ENCODE data around the gene ZDBF2.
"Not testable (repeated sequence)": the region's sequence is repeated elsewhere in the genome, so short reads cannot be mapped to it uniquely, and the experiment has no call there.

The ZDBF2 gene

DNA sequence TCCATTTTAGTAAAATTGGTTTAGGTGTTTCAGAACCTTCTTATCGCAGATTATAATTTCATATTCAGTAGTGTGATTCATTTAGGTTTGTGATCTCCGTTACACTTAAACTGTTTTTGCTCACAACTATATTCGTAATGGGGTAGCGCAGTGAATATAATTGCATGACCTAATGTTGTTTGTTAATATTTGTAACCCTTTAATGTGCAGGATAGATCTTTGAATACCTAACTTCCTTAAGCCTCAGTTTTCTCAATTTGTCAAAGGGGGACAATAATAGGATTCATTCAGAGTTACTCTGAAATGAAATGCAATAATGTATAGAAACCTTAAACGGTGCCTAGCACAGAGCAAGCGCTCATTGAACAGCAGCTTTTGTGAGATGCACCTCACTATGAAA, 558 bp upstream of the ZDBF2 start:
- Mint-ChIP-seq H3K9me3 (no peaks in the 10 kb centered on the region), H3K4me3 (peak overlapping the region; percentile 80), H3K36me3 (ENCODE audit: low read depth) (no peaks in the 10 kb centered on the region), H3K27ac (no peak overlapping the region), H3K4me1 (ENCODE audit: low read depth) (no peaks in the 10 kb centered on the region), H3K27me3 (peaks cover 76% of the 10 kb centered on the region)
- intact Hi-C loops (cut with micrococcal nuclease): loop anchor here (10.0 kb wide), 1 partner anchor 91 kb away; no protein-coding TSS in a partner anchor

DNA sequence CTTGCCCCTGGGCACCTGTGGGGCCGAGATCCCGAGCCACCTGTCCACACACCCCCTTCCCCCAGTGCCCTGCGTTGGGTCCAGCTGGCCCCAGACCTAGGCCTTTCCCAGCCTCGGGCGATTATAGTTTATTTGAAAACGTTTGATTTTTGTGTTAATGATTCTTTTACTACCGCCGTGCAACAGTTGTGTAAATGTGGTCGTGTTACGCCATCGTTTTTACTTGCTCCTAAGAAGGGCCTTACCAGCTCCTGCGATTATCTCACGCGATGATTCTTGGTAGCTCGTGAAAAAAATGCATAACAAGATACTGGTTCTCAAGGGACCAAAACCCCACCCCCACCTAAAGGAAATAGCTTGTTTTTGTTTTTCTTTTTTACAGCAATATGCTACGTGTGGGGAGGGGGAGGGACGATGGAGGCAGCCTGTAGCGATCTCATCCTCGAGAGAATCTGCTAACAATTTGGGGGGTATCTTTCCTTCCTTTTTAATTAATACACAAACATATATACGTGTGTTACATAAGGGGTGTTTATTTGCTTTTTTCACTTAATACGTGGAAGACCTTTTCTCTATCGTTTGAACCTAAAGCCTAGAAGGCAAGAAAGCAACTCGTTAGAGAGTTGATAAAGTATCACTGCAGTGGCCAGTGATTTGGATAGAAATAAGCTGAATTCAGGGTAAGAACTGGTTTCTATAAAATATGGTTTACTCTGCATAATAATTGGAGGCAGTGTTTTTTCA, 1.0 kb downstream of the ZDBF2 start:
- Mint-ChIP-seq H3K27ac (no peak overlapping the region), H3K27me3 (peaks cover 67% of the 10 kb centered on the region), H3K4me3 (peak overlapping the region; percentile 69), H3K36me3 (ENCODE audit: low read depth) (no peaks in the 10 kb centered on the region), H3K9me3 (no peaks in the 10 kb centered on the region), H3K4me1 (ENCODE audit: low read depth) (no peaks in the 10 kb centered on the region)
- intact Hi-C loops (cut with micrococcal nuclease): loop anchor here (10.0 kb wide), 1 partner anchor 89 kb away; no protein-coding TSS in a partner anchor

GRCh38 chr2:206276169-206276942, 1.9 kb downstream of the ZDBF2 start:
- H3K27ac Mint-ChIP-seq: no peak overlapping the region
- no peaks in the 10 kb centered on the region for H3K36me3 Mint-ChIP-seq (ENCODE audit: low read depth)
- H3K9me3 Mint-ChIP-seq: no peaks in the 10 kb centered on the region
- H3K4me3 Mint-ChIP-seq: no peak overlapping the region
- H3K4me1 Mint-ChIP-seq (ENCODE audit: low read depth): no peaks in the 10 kb centered on the region
- intact Hi-C loops (cut with micrococcal nuclease): loop anchor here (10.0 kb wide), 1 partner anchor 88 kb away; no protein-coding TSS in a partner anchor
- peaks cover 61% of the 10 kb centered on the region for H3K27me3 Mint-ChIP-seq

GRCh38 chr2:206277503-206277902, 3.0 kb downstream of the ZDBF2 start:
- Mint-ChIP-seq H3K4me1 (ENCODE audit: low read depth) (no peaks in the 10 kb centered on the region), H3K36me3 (ENCODE audit: low read depth) (no peaks in the 10 kb centered on the region), H3K9me3 (no peaks in the 10 kb centered on the region), H3K4me3 (no peak overlapping the region), H3K27me3 (peaks cover 53% of the 10 kb centered on the region), H3K27ac (no peak overlapping the region)
- intact Hi-C loops (cut with micrococcal nuclease): loop anchor here (10.0 kb wide), 1 partner anchor 87 kb away; no protein-coding TSS in a partner anchor

DNA sequence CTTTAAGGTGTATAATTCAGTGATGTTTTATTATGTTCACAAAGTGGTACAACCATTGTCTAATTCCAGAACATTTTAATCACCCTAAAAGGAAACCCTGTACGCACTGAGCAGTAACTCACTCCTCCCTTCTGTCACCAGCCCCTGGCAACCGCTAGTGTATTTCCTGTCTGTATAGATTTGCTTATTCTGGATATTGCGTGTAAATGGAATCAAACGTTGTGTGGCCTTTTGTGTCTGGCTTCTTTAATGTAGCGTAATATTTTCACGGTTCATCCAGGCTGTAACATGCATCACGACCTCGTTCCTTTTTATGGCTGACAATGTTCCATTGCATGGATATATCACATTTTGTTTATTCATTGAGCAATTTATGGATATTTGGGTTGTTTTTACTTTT, 8.3 kb downstream of the ZDBF2 start:
- intact Hi-C loops (cut with micrococcal nuclease): no loop called here
- Mint-ChIP-seq H3K9me3 (peaks cover 11% of the 10 kb centered on the region), H3K27me3 (peaks cover 24% of the 10 kb centered on the region), H3K4me1 (ENCODE audit: low read depth) (no peaks in the 10 kb centered on the region), H3K4me3 (no peak overlapping the region), H3K36me3 (ENCODE audit: low read depth) (no peaks in the 10 kb centered on the region), H3K27ac (no peak overlapping the region)

GRCh38 chr2:206287197-206287596, 12.7 kb downstream of the ZDBF2 start:
- Mint-ChIP-seq H3K9me3 (peaks cover 22% of the 10 kb centered on the region), H3K36me3 (ENCODE audit: low read depth) (no peaks in the 10 kb centered on the region), H3K27me3 (peaks cover 10% of the 10 kb centered on the region), H3K4me3 (no peak overlapping the region), H3K27ac (no peak overlapping the region), H3K4me1 (ENCODE audit: low read depth) (no peaks in the 10 kb centered on the region)
- intact Hi-C loops (cut with micrococcal nuclease): no loop called here

DNA sequence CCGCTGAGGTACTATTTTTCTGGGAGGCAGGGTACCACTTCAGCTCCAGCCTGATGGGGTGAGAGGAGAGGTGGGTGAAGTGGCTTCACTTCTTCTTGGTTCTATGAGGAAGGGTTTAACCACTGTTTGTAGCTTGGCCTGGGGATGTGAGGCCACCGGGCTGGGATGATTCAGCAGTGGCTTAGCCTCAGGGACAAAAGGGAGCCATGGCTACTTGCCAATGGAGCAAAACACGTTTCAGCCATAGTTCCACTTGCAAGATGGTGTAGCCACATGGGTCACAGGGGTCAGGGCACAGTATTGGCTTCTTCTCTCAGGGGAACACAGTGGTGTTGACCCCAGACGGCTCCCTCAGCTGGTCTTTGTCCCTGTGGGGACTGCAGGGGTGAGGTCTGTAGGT, 14.9 kb downstream of the ZDBF2 start:
- Mint-ChIP-seq H3K4me1 (ENCODE audit: low read depth) (no peaks in the 10 kb centered on the region), H3K36me3 (ENCODE audit: low read depth) (no peaks in the 10 kb centered on the region), H3K27ac (no peak overlapping the region), H3K4me3 (no peak overlapping the region), H3K27me3 (peaks cover 1% of the 10 kb centered on the region), H3K9me3 (peaks cover 22% of the 10 kb centered on the region)
- intact Hi-C loops (cut with micrococcal nuclease): no loop called here

DNA sequence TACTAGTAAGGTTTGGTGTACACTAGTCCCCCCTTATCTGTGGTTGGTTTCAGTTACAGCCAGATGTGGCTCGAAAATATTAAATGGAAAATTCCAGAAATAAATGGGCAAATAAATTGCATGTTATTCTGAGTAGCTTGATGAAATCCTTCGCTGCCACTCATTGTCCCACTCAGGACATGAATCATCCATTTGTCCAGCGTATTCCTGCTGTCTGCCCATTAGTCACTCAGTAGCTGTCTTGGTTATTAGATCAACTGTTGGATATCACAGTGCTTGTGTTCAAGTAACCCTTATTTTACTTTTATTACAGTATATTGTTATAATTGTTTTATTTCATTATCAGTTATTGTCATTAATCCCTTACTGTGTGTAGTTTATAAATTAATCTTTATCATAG, 21.7 kb downstream of the ZDBF2 start:
- no peaks in the 10 kb centered on the region for H3K36me3 Mint-ChIP-seq (ENCODE audit: low read depth)
- H3K4me1 Mint-ChIP-seq (ENCODE audit: low read depth): no peaks in the 10 kb centered on the region
- H3K4me3 Mint-ChIP-seq: no peak overlapping the region
- no peak overlapping the region for H3K27ac Mint-ChIP-seq
- H3K9me3 Mint-ChIP-seq: no peaks in the 10 kb centered on the region
- intact Hi-C loops (cut with micrococcal nuclease): no loop called here
- no peaks in the 10 kb centered on the region for H3K27me3 Mint-ChIP-seq

GRCh38 chr2:206299608-206300007, 25.1 kb downstream of the ZDBF2 start:
- H3K4me3 Mint-ChIP-seq; H3K9me3 Mint-ChIP-seq; intact Hi-C loops (cut with micrococcal nuclease); H3K36me3 Mint-ChIP-seq (ENCODE audit: low read depth); H3K27ac Mint-ChIP-seq; H3K4me1 Mint-ChIP-seq (ENCODE audit: low read depth); H3K27me3 Mint-ChIP-seq: not testable (repeated sequence)

DNA sequence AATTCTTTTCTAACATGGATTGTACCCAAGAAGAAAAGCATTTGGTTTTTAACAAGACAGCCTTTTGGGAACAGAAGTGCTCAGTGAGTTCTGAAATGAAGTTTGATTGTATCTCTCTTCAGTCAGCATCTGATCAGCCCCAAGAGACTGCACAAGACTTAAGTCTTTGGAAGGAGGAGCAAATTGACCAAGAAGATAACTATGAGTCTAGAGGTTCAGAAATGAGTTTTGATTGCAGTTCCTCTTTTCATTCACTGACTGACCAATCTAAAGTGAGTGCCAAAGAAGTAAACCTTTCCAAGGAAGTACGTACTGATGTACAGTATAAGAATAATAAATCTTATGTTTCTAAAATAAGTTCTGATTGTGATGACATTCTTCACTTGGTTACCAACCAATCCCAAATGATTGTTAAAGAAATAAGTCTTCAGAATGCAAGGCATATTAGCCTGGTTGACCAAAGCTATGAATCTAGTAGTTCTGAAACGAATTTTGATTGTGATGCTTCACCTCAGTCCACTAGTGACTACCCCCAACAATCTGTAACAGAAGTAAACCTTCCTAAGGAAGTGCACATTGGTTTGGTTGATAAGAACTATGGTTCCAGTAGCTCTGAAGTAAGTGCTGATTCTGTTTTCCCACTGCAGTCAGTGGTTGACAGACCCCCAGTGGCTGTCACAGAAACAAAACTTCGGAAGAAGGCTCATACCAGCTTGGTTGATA, 31.2 kb downstream of the ZDBF2 start:
- Mint-ChIP-seq H3K4me3 (no peak overlapping the region), H3K27me3 (no peaks in the 10 kb centered on the region), H3K36me3 (ENCODE audit: low read depth) (no peaks in the 10 kb centered on the region), H3K4me1 (ENCODE audit: low read depth) (no peaks in the 10 kb centered on the region), H3K27ac (no peak overlapping the region), H3K9me3 (no peaks in the 10 kb centered on the region)
- intact Hi-C loops (cut with micrococcal nuclease): no loop called here

- no peaks in the 10 kb centered on the region for H3K36me3 Mint-ChIP-seq (ENCODE audit: low read depth)
- intact Hi-C loops (cut with micrococcal nuclease): no loop called here
- no peak overlapping the region for H3K27ac Mint-ChIP-seq
- H3K4me3 Mint-ChIP-seq: no peak overlapping the region
- no peaks in the 10 kb centered on the region for H3K9me3 Mint-ChIP-seq
- H3K27me3 Mint-ChIP-seq: no peaks in the 10 kb centered on the region
- H3K4me1 Mint-ChIP-seq (ENCODE audit: low read depth): no peaks in the 10 kb centered on the region
These were observed 36.6 kb downstream of the ZDBF2 start for GRCh38 chr2:206311026-206311425.

GRCh38 chr2:206316141-206316540, 41.7 kb downstream of the ZDBF2 start:
- H3K4me3 Mint-ChIP-seq: no peak overlapping the region
- no peak overlapping the region for H3K27ac Mint-ChIP-seq
- no peaks in the 10 kb centered on the region for H3K4me1 Mint-ChIP-seq (ENCODE audit: low read depth)
- H3K9me3 Mint-ChIP-seq: peaks cover 12% of the 10 kb centered on the region
- H3K36me3 Mint-ChIP-seq (ENCODE audit: low read depth): no peaks in the 10 kb centered on the region
- intact Hi-C loops (cut with micrococcal nuclease): no loop called here
- no peaks in the 10 kb centered on the region for H3K27me3 Mint-ChIP-seq

- Mint-ChIP-seq H3K27ac (no peak overlapping the region), H3K4me1 (ENCODE audit: low read depth) (no peaks in the 10 kb centered on the region), H3K9me3 (peaks cover 12% of the 10 kb centered on the region), H3K4me3 (no peak overlapping the region), H3K36me3 (ENCODE audit: low read depth) (no peaks in the 10 kb centered on the region), H3K27me3 (no peaks in the 10 kb centered on the region)
- intact Hi-C loops (cut with micrococcal nuclease): no loop called here
These were observed 48.6 kb downstream of the ZDBF2 start for GRCh38 chr2:206323033-206323432.

- Mint-ChIP-seq H3K27ac (no peak overlapping the region), H3K9me3 (peaks cover 12% of the 10 kb centered on the region), H3K36me3 (ENCODE audit: low read depth) (no peaks in the 10 kb centered on the region), H3K4me3 (no peak overlapping the region), H3K27me3 (no peaks in the 10 kb centered on the region), H3K4me1 (ENCODE audit: low read depth) (no peaks in the 10 kb centered on the region)
- intact Hi-C loops (cut with micrococcal nuclease): no loop called here
These were observed 49.0 kb downstream of the ZDBF2 start for GRCh38 chr2:206323486-206323885.

Data from dendritic cell treated with granulocyte-macrophage colony-stimulating factor and Interleukin-4, amounts not matched to agents 40 ng/mL and 50 ng/mL, for 4 days (primary cell).